ENCODE results near the gene ZNF76.
"Not testable (repeated sequence)": the region's sequence is repeated elsewhere in the genome, so short reads cannot be mapped to it uniquely, and the experiment has no call there.

Gene ZNF76

DNA sequence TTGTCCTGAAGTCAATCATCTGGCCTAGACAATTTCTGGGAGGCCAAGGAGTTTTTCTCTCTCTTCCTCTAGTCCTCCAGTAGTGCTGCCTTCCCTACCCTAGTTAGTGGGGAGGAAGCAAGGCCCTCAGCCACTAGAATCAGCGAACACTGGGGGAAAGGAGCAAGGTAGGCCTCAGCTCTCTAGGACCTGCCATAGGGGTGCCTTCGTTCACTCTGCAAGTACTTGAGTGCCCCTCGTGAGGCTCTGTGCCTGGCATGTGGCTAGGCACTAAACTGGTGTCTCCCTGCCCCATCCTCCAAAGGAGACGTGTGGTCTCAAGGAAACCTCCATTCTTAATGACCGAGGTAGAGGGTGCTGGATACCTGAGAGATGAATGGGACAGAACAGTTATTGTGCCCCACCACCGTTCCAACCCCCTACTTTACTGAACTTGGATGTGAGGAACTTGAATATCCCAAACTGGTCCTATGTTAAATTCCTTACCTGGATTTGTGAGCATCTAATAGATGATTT, 39.1 kb downstream of the ZNF76 start:
- no peak for DNase-seq (ENCODE audit: low read depth in 1 of 2, low spot score in 1 of 2)

DNA sequence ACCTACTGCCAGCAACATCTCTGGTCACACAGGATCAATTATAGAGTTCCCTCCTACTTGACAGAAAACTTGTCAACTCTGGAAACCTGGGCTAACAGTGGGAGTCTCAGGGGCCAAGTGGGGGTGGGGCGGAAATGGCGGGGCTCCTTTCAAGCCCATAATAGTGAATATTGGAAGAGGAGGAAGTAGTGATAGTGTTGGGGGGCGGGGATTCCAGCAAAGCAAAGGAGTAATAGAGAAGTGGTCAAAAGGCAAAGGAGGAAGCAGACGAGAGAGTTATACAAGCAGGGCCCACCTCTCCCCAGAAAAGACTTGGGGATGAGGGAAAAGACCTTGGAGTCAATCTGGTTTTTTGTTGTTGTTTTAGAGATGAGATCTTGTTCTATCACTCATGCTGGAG, 40.1 kb downstream of the ZNF76 start:
- no peak for DNase-seq (ENCODE audit: low read depth in 1 of 2, low spot score in 1 of 2)

DNA sequence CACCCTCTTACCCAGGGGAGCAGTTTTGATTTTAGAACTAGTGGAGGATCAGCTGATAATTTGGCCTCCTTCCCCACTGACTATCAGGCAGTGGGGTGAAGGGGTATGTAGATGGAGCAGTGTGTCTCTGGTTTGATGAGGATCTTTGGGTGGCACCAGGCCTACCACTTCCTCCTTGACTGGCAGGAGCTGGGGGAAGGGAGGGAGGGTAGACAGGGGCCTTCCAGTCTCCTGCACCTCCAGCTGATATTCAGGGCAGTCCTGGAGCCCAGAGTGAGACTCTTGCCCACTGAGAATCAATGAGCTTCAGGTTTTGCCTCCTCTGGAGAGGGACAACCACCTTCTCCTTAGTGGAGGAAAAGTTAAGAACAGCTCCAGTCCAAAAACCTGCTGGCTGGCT, 41.3 kb downstream of the ZNF76 start:
- DNase-seq (ENCODE audit: low read depth in 1 of 2, low spot score in 1 of 2), result no peak

DNA sequence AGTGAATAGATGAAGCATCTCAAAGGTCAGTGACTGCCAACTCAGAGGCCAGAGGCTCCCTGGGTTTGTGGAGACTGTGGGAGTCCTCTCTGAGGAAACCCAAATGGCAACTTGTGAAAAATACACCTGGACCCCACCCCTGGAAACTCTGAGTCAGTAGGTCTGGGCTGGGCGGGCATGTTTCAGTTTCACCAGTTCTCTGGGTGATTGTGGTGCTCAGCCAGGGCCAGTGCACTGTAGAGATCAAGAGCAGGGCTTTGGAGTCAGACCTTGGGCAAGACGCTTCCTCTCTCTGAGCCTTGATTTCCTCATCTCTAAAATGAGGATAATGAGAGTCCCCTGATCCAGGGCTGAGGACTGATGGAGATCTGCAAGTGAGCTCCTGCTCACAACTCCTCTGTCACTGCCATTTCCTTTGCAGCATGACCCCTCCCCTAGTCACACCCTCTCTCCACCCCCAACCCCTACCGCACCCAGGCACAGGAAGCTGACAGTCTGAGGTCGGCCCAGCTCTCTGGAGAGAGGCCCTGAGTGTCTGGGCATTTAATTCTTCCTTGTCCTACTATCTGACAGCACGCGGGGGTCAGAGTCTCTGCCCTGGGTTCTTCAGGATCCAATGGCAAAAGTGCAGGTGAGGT, 43.2 kb downstream of the ZNF76 start:
- DNase-seq (ENCODE audit: low read depth in 1 of 2, low spot score in 1 of 2), result peak; percentile 69 to 88

DNA sequence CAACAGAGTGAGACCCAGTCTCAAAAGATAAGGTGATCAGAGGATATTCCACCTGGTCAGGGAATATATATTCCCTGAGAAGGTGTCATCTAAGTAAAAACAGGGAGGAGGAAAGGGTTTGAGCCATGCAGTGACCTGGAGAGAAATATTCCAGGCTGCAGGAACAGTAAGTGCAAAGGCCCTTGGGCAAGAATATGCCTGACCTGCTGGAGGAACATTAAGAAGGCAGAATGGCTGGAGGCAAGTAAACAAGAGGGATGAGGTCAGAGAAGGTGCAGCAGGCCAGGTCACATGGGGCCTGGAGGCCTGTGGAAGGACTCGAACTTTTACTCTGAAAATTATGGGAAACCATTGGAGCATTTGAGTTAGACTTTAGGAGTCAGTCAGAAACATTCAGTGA, 44.8 kb downstream of the ZNF76 start:
- no peak for DNase-seq (ENCODE audit: low read depth in 1 of 2, low spot score in 1 of 2)

DNA sequence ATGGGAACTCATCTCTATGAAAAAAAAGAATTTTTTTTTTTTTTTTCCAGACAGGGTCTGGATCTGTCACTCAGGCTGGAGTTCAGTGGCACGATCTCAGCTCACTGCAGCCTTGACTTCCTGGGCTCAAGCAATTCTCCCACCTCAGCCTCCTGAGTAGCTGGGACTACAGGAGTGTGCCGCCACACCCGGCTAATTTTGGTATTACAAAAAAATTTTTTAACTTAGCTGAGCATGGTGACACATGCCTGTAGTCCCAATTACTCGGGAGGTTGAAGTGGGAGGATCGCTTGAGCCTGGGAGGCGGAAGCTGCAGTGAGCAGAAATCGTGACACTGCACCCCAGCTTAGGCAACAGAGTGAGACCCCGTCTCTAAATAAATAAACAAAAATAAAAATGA, 45.6 kb downstream of the ZNF76 start:
- no peak for DNase-seq (ENCODE audit: low read depth in 1 of 2, low spot score in 1 of 2)

DNA sequence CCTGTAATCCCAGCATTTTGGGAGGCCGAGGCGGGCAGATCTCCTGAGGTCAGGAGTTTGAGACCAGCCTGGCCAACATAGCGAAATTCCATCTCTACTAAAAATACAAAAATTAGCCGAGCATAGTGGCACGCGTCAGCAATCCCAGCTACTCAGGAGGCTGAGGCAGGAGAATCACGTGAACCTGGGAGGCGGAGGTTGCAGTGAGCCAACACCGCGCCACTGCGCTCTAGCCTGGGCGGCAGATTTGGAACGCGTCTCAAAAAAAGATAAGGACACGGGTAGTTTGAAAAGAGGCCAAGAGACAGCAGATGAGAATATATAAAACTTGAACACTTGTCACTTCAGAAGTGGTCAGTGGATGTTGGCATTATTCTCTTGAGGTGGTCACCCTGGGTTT, 47.6 kb downstream of the ZNF76 start:
- not testable (repeated sequence) for DNase-seq (ENCODE audit: low read depth in 1 of 2, low spot score in 1 of 2)

DNA sequence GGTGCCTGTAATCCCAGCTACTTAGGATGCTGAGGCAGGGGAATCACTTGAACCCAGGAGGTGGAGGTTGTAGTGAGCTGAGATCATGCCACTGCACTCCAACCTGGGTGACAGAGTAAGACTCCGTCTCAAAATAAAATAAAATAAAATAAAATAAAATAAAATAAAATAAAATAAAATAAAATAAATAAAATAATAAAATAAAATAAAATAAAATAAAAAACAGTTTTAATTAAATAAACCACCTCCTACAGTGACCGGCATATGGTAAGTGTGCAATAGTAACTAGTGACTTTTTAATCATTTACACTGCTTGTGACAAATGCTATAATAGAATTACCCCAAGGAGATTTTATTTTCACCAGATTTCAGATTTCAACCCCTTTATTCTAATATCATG, 49.0 kb downstream of the ZNF76 start:
- DNase-seq (ENCODE audit: low read depth in 1 of 2, low spot score in 1 of 2), result not testable (repeated sequence)

DNA sequence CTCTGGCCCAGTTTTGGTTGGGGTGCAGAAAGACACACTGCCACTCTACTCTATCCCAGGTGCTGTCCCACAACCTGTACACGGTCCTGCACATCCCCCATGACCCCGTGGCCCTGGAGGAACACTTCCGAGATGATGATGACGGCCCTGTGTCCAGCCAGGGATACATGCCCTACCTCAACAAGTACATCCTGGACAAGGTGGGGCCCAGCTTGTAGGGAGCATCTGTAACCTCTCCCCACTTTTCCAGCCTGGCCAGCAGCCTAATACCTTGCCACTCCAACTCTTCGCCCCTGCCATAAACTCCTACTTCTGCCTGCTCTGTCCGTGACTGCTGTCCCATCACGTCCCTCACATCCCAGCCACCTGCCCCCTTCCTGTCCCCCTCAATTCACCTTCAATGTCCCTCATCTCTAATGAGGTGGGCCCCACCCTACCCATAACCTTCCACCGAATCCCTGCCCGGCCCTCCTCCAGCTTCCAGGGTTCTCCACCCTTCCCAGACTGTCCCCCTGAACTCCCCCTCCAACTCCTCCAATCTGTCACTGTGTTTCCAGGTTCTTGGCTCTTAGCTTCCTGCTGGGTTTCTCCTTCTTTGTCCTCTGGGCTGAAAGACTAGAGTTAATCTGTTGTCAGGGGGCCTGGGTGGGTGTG, 50.2 kb downstream of the ZNF76 start:
- DNase-seq (ENCODE audit: low read depth in 1 of 2, low spot score in 1 of 2), result no peak

DNA sequence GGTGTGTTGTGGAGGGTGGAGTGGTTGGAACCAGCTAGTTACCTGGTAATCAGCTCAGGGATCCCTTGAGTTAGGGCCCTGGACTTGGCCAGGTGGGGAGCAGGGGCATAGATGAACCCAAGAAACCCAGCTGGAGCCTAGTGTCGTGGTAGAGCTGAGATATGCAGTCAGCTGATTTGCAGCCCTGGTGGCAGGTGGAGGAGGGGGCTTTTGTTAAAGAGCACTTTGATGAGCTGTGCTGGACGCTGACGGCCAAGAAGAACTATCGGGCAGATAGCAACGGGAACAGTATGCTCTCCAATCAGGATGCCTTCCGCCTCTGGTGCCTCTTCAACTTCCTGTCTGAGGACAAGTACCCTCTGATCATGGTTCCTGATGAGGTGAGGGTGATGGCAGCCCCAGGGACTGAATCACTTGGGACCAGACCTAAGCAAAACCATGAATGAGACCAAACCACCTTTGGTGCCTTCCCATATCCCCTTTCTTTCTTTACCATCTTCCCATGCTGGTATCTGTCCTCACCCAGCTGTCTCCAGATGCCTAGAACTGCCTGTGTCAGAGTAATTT, 50.8 kb downstream of the ZNF76 start:
- no peak for DNase-seq (ENCODE audit: low read depth in 1 of 2, low spot score in 1 of 2)

DNA sequence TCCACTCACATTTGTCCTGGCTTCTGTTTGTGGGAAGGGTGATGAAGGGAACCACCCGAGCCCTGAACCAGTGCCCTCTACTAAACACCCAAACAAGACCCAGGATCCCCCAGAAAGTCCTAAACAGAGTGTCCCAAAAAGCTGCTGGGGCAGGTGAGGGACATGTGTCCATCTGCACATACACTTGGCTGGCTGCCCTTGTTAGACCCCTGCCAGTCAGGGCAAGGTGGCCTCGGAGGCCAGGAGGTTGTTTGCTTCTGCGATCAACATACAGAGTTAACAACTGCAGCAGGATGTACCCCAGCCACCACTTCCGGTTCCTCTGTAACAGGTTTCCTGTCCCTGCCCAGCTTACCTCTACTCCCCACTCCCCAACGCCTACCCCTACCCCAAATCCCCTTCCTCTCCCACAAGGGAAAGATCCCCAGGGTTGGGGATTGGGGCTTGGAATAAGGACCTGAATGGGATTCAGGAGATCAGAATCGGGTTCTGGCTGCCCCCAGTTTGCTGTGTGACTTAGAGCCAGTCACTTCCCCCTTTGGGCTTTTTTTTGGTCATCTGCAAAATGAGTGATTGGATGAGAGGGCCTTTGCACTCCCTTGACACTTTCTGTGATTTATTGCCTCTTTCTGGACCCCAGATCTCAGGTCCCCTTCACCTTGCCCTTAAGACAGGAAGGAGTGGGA, 52.0 kb downstream of the ZNF76 start:
- DNase-seq (ENCODE audit: low read depth in 1 of 2, low spot score in 1 of 2), result peak in 1 of 2 donors; percentile 30

DNA sequence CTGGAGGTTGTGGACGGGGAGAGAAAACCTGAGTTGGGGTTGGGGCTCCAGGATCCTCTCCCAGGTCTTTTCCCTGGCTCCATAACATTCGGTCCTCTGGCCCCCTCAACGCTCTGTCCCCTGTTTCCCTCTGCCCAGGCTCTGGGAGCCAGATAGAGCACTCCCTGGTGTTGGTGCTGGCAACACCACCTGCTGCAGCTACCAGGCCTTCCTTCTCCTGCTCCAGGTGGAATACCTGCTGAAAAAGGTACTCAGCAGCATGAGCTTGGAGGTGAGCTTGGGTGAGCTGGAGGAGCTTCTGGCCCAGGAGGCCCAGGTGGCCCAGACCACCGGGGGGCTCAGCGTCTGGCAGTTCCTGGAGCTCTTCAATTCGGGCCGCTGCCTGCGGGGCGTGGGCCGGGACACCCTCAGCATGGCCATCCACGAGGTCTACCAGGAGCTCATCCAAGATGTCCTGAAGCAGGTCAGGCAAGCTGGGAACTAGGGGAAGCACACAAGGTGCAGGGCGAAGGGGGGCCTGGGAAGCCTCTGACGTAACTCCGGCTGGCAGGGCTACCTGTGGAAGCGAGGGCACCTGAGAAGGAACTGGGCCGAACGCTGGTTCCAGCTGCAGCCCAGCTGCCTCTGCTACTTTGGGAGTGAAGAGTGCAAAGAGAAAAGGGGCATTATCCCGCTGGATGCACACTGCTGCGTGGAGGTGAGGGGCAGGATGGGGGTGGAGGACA, 52.7 kb downstream of the ZNF76 start:
- DNase-seq (ENCODE audit: low read depth in 1 of 2, low spot score in 1 of 2), result no peak

DNA sequence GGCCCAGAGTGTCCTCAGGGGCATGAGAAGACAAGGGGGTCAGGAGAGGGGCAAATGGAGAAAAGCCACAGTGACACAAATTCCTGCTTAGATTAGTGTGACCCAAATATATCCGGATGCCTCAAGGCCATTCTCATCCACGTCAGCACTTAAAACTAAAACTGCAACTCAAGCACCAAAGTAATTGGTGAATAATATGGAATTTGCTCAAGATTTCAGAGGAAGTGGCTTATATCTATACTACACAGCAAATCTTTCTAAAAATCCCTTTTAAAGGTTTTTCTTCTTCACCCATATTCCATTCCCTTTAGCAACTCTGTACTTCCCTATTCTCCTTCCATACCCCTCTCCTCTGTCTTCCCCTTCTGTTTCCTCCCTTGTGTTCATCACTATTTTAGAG, 53.3 kb downstream of the ZNF76 start:
- DNase-seq (ENCODE audit: low read depth in 1 of 2, low spot score in 1 of 2), result no peak

DNA sequence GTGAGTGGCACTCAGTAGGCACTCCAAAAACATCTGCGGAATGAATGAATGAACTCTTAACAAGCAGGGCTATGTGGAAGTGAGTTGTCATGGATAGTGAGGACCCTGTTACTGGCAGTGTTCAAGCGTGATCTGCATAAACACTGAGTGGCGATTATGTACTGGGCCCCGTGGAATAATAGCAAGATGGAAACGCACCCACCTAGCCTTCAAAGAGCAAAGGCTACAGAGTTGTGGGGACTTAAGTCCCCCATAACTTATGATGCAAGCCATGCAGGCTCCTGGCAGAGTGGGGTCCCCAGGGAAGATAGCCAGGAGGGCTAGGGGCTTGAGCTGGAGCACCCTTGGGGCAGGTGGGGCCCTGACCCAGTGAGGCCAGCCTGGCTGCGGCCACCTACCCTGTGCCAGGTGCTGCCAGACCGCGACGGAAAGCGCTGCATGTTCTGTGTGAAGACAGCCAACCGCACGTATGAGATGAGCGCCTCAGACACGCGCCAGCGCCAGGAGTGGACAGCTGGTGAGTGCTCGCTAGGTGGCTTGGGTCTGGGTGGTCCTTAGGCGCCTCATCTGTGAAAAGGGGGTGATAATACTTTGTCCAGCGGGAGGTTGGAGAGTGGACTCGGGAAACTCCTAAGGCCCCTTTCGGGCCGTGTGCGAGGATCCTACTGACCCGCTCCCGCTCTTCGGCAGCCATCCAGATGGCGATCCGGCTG, 58.1 kb downstream of the ZNF76 start:
- no peak for DNase-seq (ENCODE audit: low read depth in 1 of 2, low spot score in 1 of 2)

DNA sequence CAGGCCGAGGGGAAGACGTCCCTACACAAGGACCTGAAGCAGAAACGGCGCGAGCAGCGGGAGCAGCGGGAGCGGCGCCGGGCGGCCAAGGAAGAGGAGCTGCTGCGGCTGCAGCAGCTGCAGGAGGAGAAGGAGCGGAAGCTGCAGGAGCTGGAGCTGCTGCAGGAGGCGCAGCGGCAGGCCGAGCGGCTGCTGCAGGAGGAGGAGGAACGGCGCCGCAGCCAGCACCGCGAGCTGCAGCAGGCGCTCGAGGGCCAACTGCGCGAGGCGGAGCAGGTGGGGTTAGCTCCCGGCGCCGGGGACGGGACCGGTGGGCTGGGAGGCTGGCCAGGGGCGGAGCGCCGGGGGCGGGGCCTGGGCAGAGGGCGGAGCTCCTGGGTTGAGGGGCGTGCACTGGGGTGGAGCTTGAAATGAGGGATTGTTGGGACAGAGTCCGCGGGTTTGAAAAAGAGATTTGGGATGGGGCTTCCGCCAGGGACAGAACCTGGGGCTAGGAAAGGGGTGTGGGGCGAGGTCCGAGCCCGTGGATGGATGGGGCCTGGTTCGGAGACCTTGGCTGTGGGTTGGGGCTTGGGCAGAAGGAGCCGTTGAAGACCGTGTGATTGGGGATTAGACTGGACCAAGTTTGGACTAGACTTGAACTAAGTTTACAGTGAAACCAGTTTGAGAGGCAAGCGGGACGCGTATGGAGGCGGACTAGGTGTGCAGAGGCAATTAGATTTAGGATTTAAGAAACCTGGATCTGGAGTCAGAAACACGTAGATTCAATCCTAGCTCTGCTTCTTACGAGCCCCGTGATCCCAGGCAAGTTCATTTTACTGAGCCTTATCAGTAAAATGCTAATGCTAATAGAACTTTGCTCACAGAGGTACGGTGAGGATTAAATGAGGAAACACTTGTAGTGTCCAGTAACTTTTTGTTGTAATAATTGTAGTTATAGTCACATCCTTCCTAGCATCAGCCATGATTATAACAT, 58.9 kb downstream of the ZNF76 start:
- no peak for DNase-seq (ENCODE audit: low read depth in 1 of 2, low spot score in 1 of 2)

DNA sequence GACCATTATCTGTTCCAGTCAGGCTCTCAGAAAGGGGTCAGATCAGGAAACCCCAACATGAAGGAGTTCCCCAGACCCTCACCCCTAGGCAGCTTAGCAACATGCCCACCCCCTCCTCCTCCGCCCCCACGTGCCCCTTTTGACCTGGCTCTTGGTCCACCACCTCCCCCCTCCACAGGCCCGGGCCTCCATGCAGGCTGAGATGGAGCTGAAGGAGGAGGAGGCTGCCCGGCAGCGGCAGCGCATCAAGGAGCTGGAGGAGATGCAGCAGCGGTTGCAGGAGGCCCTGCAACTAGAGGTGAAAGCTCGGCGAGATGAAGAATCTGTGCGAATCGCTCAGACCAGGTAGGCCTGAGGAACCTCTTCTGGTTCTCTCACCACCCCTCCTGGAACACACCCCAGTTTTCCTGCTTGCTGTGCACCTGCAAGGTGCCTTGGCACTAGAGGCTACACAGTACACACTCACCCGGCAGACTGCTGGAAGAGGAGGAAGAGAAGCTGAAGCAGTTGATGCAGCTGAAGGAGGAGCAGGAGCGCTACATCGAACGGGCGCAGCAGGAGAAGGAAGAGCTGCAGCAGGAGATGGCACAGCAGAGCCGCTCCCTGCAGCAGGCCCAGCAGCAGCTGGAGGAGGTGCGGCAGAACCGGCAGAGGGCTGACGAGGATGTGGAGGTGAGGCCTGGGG, 60.0 kb downstream of the ZNF76 start:
- no peak for DNase-seq (ENCODE audit: low read depth in 1 of 2, low spot score in 1 of 2)

DNA sequence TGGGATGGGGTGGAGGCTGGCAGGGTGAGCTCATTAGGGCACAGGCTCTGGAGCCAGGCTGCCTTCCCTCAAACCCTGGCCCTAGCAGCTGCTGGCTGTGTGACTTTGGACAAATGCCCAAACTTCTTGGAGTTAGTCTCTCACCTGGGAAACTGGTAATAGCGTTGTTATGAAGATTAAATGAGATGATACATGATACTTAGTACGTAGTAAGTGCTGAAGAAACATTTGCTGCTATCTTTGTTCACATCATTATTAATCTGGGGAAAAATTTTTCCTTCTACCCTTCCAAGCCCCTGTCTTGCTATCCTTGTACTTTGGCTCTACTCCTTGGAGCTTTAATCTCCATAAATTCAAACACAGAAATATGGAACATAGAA, 60.5 kb downstream of the ZNF76 start:
- DNase-seq (ENCODE audit: low read depth in 1 of 2, low spot score in 1 of 2), result no peak

DNA sequence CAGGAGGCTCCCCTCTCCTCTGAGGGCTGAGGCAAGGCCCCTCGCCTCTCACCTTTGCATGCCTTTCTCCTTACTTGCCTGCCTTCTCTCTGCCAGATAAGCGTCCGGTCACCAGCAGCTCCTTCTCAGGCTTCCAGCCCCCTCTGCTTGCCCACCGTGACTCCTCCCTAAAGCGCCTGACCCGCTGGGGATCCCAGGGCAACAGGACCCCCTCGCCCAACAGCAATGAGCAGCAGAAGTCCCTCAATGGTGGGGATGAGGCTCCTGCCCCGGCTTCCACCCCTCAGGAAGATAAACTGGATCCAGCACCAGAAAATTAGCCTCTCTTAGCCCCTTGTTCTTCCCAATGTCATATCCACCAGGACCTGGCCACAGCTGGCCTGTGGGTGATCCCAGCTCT, 61.6 kb downstream of the ZNF76 start:
- no peak for DNase-seq (ENCODE audit: low read depth in 1 of 2, low spot score in 1 of 2)

Measured in activated CD4-positive, alpha-beta T cell treated with anti-CD3 and anti-CD28 coated beads, Interleukin-2, amount 50 U/mL, for 24 hours (primary cell).